Glomerular endothelial cell (primary cell): ENCODE measurements around the gene HS6ST1. TPM values are rescaled to one million over a fixed set of nuclear protein-coding genes. Genes with fewer than 3 reads are reported as not detected.

Experiments
- DNase-seq: peaks from one replicate; pipeline ENCODE4 v3.0.0-alpha.2; 2011; ENCODE audit warnings: low read depth, low spot score; ENCODE audit errors: extremely low read depth
- total RNA-seq: library from RNA; depleted of rRNA; stranded (reverse); fragments of >200 nt; gene quantifications from 2 replicates; pipeline ENCODE4 v1.2.3, GENCODE V29; 2015

HS6ST1 gene
- total RNA-seq, 1 donor from 2014 or later = 36.7 TPM

- DNase-seq = no peak
These were observed 18.3 kb downstream of the HS6ST1 start for GRCh38 chr2:128300151-128301020.

GRCh38 chr2:128299628-128300027, 19.0 kb downstream of the HS6ST1 start:
- no peak for DNase-seq

DNA sequence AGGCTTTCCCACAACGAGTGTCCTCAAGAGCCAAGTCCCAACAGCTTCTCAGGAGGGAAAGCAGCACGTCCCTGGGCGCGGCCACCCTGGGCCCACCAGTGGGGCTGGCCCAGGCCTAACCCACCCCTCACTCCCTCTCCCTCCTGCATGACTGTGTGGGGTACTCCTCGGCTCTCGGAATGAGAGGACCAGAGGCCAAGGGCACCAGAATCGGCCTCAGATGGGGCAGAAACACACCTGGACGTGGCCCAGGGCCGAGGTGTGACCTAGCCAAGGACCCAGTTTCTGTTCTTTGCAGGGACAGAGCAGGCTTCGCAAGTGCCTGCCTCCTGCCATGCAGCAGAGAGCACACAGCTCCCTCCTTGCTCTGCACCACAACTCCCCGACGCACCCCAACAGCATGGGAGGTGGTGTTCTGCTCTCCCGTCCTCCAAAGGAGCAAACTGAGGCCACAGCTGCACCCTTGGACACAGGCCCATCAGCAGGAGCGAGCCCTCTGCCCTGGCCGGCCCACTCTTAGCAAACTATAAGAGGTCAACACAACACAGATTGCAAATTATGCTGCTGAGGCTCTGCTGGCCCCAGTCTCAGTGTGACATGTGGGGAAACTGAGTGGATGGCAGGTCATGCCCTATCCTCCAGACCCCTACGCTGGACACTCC, 19.7 kb downstream of the HS6ST1 start:
- DNase-seq = no peak

DNA sequence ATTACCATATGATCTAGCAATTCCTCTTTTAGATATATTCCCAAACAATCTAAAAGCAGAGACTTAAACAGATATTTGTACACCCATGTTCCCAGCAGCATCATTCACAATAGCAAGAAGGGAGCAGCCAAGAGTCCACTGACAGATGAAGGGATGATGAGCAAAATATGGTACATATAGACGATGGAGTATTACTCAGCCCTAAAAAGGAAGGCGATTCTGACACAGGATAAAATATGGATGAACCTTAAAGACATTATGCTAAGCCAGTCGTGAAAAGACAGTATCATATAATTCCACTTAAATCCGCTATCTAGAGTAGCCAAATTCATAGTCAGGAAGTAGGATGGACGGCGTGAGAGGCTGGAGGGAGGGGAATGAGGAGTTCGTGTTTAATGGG, 20.4 kb downstream of the HS6ST1 start:
- no peak for DNase-seq

DNA sequence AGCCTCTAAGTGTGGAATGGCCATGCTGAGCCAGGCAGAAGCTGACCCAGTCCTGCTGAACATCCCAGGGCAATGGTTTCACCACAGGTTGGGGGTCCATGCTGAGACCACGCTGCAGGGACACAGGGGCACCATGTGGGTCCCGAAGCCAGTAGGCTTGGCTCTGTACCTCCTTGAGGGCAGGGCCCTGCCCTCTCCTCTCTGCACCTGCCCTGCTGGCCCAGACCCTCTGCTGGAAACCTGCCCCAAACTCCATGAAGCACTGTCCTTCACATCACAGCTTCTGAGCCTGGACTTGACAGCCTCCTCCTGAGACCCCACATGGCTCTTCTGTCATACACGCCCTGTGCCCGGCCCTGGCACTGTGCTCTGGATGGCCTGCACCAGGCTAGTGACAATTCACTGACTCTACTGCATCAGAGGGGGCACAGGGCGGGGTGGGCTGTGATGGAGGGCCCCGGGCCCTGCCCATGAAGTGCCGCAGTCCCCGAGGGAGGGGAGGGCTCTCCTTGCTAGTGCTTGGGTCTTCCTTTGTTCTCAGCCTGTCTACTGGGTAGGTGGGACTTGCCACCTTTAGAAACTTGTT, 24.7 kb downstream of the HS6ST1 start:
- DNase-seq = no peak

DNA sequence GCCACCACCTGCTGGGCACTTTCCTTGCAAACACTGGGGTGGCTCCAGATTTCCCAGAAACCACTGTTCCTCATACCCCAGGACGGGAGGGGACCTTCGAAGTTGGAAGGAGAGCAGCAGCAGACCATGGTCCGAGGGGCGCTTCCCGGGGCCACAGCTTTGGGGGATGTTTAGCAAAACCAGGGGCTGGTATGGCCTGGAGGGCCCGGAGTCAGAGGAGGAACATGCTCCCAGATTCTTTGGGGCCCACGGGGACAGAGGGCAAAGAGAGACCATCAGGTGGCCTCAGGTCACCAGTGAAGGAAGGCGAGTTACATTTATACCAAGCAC, 25.3 kb downstream of the HS6ST1 start:
- no peak for DNase-seq

- no peak for DNase-seq
These were observed 25.9 kb downstream of the HS6ST1 start for GRCh38 chr2:128292599-128293425.

DNA sequence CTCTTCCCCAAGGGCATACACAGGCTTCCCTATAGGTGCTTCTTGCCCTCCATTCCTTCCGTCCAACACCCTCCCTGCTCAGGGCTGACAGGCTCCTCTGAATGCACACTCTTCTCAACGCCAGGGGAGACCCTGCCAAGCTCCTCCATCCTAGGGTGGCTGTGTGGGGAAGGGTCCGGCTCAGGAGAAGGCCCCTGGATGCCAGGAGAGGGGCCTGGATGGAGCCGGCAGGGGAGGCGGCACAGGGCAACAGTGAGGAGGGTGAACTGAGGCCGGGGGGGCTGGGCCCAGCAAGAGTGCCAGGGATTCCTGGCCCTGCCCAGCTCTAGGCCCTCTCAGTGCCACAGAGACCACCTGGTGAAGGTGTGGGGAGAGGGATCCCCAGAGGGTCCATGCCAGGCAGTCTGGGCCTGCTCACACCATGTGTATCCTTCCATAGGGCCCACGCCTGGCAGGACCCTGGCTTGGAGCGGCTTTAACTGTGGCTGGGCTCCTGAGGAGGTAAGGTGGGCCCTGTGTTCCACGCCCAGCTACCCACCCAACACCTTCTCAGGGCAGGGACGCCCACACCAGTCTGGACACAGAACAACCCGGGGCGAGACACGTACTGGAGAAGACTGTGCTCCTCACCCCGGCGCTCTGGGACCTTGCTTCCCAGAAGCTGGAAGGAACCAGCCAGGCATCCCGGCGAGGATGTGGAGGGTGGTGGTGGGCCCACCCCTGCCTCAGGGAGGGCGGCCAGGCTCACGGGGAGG, 26.6 kb downstream of the HS6ST1 start:
- no peak for DNase-seq

DNA sequence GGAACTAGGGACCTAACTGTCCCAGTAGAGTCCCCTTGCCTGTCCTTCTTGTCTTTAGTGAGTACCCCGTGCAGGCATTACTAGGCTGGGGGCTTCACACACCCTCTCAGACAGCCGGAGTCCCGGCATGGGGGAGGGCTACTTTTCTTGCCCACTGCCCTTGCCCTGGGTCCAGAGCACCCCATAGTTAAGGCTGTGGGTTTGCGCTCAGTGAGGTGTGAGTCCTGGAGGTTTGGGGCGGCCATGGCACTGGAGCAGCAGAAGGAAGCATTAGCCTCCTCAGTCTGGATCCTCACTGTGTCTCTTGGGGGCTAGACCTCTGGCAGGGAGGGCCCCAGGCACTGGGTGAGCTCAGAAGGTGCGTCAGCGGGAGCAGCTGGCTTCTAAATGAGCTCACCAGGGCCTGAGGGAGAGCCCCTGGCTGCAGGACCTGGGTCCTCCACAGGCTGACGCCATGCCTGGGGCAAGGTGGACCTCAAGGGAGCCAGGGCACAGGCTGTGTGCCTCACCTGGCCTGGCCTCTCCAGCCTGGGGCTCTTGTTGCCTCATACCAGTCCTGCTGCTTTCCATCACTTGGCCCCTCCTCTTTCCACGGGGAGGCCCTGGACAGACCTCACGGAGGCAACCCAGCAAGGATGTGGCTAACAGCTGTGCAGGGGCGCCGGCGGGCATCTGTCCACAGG, 27.4 kb downstream of the HS6ST1 start:
- DNase-seq = no peak

- no peak for DNase-seq
These were observed 28.3 kb downstream of the HS6ST1 start for GRCh38 chr2:128290356-128290755.

GRCh38 chr2:128289439-128289838, 29.2 kb downstream of the HS6ST1 start:
- DNase-seq = no peak

GRCh38 chr2:128288781-128289180, 29.9 kb downstream of the HS6ST1 start:
- no peak for DNase-seq

DNA sequence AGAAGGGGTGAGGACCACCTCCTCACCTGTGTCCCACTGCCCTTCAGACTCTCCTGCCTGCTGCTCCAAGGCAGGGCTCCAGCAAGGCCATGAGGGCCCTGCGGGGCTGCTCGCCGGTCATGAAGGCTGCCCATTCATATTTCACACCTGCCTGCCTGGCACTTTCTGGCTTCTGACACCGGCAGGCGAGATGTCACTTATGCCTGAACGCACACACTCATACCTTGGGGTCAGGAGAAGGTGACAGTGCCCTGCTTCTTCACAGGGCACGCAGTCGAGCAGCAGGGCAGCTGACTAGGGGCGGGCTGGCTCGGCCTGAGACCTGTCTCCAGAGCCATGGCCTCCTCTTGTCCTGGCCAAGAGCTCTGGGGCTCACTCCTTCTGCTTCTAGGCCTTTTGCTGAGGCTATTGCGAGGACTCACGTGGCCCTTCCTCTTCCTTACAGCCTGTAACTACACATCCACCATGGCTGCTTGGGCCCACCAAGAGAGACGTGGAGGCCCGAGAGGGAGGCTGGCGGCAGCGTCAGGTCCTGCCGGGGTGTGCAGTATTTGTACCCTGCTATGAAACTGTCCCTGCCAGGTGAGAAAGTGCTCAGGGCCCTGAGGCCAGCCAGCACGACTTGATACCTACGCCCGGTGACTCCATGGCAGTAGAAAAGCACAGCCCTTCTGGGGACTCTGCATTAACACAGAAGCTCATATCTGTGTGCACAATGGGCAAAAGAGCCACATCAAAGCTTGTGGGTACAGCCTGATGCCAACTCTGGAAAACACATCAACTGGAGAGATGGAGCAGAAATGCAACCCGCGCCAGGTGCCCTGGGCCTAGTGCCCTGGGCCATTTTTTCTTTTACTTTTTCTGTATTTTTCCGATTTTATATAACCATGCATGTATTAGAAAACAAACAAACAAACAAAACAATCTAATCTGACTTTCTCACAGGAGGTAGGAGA, 30.6 kb downstream of the HS6ST1 start:
- DNase-seq = no peak

DNA sequence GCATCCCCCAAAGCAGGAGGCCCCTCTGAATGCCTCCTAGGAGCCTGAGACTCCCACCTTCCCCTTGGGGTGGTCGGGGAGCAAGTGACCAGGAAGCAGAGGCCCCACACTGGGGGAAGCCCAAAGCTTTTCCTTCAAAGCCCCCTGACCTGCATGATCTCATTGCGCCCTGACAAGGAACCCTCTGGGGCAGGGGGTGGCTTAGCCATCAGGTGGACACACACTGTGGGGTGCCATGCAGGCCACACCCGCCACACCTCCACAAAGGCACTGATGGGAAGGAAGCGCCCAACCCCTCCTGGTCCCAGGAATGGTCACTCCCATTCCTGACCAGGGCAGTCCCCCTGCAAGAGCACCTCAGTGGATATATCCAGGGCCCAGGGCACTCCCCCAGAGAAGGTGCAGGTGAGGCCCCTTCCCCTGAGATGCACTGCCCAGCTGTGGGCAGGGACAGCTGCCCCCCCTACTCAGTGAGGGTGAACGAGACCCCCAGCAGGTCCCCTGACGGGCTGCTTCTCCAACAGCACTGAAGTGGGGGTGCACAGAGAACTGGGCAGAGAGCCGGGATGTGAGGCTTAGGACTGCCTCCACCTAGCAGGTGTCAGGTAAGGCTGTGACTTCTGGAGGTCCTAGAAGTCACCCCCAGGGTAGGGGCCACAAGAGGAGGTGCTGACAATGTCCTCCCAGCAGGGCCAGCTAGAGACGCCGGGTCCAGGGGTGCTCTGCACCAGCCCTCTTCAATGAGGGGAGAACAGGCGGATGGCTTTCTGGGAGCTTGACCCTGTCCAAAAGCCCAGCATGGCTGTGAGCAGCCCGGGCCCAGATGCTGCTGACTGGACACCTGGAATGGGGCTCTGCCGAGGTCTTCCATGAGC, 31.5 kb downstream of the HS6ST1 start:
- DNase-seq = no peak

DNA sequence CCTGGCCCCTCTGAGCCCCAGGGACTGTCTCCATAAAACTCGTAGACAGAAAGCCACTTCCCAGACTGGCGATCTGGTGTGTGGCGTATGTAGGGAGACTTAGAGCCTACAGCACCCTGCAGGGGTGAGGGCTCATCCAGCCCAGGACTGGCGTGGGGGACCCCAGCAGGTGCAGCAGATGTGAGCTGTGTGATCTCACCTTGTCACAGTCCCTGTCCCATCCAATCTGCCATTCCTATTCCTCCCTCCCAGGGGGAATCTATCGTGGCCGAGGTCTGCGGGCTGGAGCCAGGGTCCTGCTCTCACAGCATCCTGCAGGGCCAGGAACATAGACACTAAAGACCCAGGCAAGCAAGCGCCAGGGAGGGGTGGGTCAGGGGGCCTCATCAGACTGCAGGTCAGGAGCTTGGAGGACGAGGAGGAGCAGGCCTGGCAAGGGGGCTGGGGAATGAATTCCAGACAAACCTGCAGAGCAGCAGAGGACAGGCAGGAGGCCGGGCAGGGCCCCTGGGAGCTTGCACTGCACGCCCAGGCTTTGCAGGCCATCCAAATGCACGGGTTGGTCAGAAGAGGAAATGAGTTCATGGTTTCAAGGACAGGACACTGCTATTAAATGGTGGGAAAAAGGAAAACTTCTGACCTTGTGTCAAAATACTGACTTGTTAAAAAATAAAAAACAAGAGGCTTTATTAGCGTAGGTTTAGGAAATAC, 32.5 kb downstream of the HS6ST1 start:
- peak; percentile 42 for DNase-seq

DNA sequence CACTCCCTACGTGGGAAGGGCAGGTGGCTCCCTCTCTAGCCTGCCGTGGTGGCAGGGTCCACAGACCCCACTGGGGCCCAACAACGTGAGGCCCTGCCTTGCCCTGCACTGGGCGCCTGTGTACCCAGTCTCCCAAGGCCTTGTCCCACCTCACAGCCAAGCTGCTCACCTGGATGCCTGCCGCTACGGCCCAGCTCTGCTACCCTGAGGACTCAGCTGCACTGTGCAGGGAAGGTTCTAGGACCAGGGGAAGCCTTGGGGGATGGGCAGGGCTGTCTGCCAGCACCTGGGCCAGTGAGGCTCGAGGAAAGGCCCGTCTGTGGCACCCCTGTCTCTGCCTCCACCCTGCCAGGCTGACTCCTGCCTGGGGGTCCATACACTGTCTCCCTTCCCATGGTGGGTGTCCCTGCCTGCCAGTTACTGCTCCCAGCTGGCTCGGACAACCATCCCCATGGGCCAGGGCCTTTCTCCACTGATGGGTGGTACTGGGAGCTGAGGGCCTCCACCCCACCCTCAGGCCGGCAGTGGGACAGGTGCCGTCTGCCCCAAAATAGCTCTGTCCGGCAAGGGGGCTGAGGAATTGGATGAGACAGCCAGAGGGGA, 33.2 kb downstream of the HS6ST1 start:
- DNase-seq = no peak

DNA sequence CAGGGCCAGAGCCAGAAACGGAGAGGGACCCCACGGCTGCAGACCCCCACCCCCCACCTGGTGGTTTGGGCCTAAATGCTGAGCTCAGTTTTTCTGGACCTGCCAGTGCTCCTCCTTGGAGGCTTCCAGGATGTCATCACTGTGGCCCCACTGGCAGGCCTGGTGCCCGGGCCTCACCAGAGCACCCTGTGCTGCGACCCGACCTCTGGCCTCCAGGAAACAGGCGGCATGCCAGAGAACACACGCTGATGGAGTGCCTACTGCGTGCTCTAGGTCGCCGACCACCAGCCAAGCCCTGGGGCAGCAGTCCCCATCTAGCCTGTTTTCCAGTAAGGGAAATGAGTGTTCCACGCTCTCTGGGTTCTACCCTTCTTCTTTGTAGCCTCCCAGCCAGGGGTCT, 33.8 kb downstream of the HS6ST1 start:
- DNase-seq = no peak
